Gastroesophageal sphincter (tissue), 3 donors: ENCODE results near the gene ARHGAP26.

Experiments used
- POLR2AphosphoS5 ChIP-seq: sonication (generic); formaldehyde crosslinking; IDR thresholded peaks from one replicate; pipeline ENCODE4 v1.6.1; 2017; ENCODE audit warnings: antibody characterized with exemption
- TF ChIP-seq, protein P1 (sequence below), 4 experiments: fragments of 200-600 bp in 2 of 4; fragments of 450-650 bp in 2 of 4; sonication (generic) in 1 of 4; IDR thresholded peaks; one replicate each; pipeline ENCODE4 v1.5.1; 2017 to 2019; ENCODE audit warnings: antibody characterized with exemption in 4 of 4, mild to moderate bottlenecking in 2 of 4, moderate library complexity in 2 of 4

DNA sequence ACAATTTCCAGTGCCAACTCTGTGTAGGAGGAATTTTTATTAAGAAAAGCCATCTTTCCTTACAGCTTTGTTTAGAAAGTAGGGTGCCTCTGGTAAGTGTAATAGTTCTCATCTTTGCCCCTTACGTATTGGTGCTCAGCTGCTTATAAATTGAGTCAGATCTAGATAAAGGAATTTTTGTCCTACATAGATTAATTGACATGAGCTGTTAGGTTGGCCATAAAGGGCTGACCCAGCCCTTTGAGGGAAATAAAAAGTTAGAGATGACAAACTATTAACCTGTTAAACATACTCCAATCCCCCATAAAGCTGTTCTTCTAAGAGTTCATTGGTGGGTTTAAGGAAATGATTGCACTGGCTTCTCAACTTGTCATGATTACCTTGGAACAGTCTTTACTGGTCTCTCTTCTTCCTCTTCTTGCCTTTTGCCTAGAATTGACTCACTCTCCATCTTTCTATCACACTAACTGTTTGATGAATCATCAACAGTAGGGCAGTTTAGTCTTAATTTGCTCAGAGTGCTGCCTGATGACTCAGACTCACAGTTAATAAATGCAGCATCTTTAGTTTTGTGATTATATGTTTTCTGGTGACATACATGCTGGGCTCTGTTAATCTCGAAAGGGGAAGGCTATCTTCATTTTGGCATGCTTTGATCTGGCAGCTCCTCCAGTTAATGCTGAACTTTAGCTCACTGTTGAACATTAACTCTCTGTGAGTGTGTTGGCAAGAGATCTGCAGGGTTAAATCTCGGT lies 51.7 kb downstream of the ARHGAP26 start:
- TF ChIP-seq, protein P1, sequence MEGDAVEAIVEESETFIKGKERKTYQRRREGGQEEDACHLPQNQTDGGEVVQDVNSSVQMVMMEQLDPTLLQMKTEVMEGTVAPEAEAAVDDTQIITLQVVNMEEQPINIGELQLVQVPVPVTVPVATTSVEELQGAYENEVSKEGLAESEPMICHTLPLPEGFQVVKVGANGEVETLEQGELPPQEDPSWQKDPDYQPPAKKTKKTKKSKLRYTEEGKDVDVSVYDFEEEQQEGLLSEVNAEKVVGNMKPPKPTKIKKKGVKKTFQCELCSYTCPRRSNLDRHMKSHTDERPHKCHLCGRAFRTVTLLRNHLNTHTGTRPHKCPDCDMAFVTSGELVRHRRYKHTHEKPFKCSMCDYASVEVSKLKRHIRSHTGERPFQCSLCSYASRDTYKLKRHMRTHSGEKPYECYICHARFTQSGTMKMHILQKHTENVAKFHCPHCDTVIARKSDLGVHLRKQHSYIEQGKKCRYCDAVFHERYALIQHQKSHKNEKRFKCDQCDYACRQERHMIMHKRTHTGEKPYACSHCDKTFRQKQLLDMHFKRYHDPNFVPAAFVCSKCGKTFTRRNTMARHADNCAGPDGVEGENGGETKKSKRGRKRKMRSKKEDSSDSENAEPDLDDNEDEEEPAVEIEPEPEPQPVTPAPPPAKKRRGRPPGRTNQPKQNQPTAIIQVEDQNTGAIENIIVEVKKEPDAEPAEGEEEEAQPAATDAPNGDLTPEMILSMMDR (IDR thresholded peaks at IDR 0.05) = no peak
- no peak for TF ChIP-seq POLR2AphosphoS5
